BLaER1 treated with 17β-estradiol and CSF1 and Interleukin-3, amounts not matched to agents 10 nM and 100 nM (cell line): ENCODE data around the gene FAAP20.

Experiments
- H3K27ac ChIP-seq, 11 experiments: shearing (Covaris generic); formaldehyde crosslinking; 2 replicates each; pipeline ENCODE4 v1.8.1; 2022
- H3K27me3 ChIP-seq, 11 experiments: shearing (Covaris generic); formaldehyde crosslinking; 2 replicates each; pipeline ENCODE4 v1.8.1; 2022
- H3K36me3 ChIP-seq, 11 experiments: shearing (Covaris generic); formaldehyde crosslinking; 2 replicates each; pipeline ENCODE4 v1.8.1; 2022
- H3K4me1 ChIP-seq, 10 experiments: shearing (Covaris generic); formaldehyde crosslinking; 2 replicates each; pipeline ENCODE4 v1.8.1; 2022
- H3K4me2 ChIP-seq, 11 experiments: shearing (Covaris generic); formaldehyde crosslinking; 2 replicates each; pipeline ENCODE4 v1.8.1; 2022
- H3K4me3 ChIP-seq, 10 experiments: shearing (Covaris generic); formaldehyde crosslinking; 2 replicates each; pipeline ENCODE4 v1.8.1; 2022
- H3K9ac ChIP-seq, 11 experiments: shearing (Covaris generic); formaldehyde crosslinking; 2 replicates each; pipeline ENCODE4 v1.8.1; 2022
- H3K9me3 ChIP-seq, 11 experiments: shearing (Covaris generic); formaldehyde crosslinking; replicated peaks in 1 of 11; 2 replicates each; pipeline ENCODE4 v1.8.1; 2022
- H4K20me1 ChIP-seq, 11 experiments: shearing (Covaris generic); formaldehyde crosslinking; 2 replicates each; pipeline ENCODE4 v1.8.1; 2022
- Cebpa-rat ChIP-seq, 11 experiments: shearing (Covaris generic); IDR thresholded peaks; 2 replicates each; pipeline ENCODE4 v1.8.1; 2022

Gene FAAP20

DNA sequence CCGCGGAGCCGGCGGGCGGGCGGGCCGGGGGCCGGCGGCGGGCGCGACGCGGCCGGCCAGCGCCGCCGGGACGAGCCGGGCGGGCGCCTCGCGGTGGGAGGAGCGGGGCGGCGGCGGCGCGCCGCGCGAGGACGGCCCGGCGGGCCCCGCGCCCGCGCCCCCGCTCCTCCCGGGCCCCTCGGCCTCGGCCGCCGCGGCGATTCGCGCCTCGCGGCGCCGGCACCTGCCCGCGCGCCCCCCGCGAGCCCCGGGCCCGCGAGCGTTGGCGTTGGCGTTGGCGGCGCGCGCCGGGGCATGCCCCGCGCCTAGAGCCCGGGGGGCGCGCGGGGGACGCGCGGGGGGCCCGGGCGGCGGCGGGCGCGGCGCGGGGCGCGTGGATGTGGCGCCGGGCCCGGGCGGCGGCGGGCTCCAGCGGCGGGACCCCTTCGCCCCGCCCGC is 33.6 kb upstream of the FAAP20 start, which contains the start of gene SKI:
Gene SKI (plus strand): TSS at position 163 of the 438 bp plus-strand sequence. CDS start 448 bp downstream, outside the sequence.
- H3K27ac ChIP-seq = peak within 1 kb of the TSS; percentile 84 to 98 (median 93)
- peaks cover 0 to 39% (median 18%) of the 10 kb centered on the region in 11 experiments; a peak in 10 of 22 replicates for H3K36me3 ChIP-seq
- peak within 1 kb of the TSS; percentile 96 to 100 (median 100) for H3K4me2 ChIP-seq
- peak within 1 kb of the TSS; percentile 59 to 98 (median 88) for H3K4me3 ChIP-seq
- peaks cover 46 to 55% (median 46%) of the 10 kb centered on the region in 11 experiments for H4K20me1 ChIP-seq
- H3K9me3 ChIP-seq = no peaks in the 10 kb centered on the region
- peaks cover 0 to 36% (median 31%) of the 10 kb centered on the region in 11 experiments; a peak in 17 of 22 replicates for H3K27me3 ChIP-seq
- peak within 1 kb of the TSS; percentile 78 to 99 (median 89) for H3K9ac ChIP-seq
- peaks cover 53 to 80% (median 69%) of the 10 kb centered on the region in 10 experiments for H3K4me1 ChIP-seq
- TF ChIP-seq Cebpa-rat (IDR thresholded peaks at IDR 0.05) = no peak

DNA sequence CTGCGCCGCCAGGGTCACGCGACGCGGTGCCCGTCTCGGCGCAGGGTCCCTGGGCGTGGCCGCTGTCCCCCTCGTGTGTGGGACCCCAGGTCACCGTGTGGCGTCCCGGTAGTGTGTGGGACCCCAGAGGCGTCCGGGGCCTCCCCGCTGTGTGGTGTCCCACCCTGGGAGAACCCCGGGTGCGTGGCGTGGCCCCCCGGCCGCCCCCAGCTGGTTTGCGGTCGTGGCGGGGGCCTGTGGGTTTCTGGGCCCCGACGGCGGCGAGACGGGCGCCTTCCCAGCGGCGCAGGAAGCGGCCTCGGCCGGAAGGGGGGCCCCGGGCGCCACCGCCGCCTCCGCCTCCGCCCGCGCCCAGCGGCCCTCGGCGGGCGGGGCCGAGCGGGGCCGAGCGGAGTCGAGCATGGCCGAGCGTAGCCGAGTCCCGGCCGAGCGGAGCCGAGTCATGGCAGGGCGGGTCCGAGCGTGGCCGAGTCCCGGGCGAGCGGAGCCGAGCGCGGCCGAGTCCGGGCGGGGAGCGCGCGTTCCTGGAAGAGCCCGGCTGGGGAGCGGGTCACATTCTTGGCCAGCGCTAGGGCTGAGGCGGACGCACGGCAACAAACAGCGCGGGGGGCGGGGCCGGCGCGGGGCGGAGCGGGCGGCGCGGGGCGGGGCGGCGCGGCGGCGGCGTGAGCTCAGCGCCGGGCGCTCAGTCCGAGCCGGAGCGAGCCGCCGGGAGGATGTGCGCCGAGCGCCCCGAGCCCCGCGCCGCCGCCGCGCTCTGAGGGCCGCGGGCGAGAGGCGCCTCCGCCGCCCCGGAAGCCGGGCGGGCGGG is 33.0 kb upstream of the FAAP20 start:
- Histone ChIP-seq H3K36me3 (peaks cover 0 to 35% (median 18%) of the 10 kb centered on the region in 11 experiments; a peak in 10 of 22 replicates), H3K4me2 (peak overlapping the region; percentile 87 to 99 (median 97)), H3K4me3 (peak overlapping the region; percentile 51 to 98 (median 88)), H3K9ac (peak overlapping the region; percentile 78 to 99 (median 87)), H3K4me1 (peaks cover 46 to 78% (median 66%) of the 10 kb centered on the region in 10 experiments), H3K27ac (peak overlapping the region; percentile 76 to 98 (median 93)), H4K20me1 (peaks cover 39 to 49% (median 40%) of the 10 kb centered on the region in 11 experiments), H3K9me3 (no peaks in the 10 kb centered on the region), H3K27me3 (peaks cover 0 to 36% (median 31%) of the 10 kb centered on the region in 11 experiments; a peak in 17 of 22 replicates)
- no peak for TF ChIP-seq Cebpa-rat (IDR thresholded peaks at IDR 0.05)

DNA sequence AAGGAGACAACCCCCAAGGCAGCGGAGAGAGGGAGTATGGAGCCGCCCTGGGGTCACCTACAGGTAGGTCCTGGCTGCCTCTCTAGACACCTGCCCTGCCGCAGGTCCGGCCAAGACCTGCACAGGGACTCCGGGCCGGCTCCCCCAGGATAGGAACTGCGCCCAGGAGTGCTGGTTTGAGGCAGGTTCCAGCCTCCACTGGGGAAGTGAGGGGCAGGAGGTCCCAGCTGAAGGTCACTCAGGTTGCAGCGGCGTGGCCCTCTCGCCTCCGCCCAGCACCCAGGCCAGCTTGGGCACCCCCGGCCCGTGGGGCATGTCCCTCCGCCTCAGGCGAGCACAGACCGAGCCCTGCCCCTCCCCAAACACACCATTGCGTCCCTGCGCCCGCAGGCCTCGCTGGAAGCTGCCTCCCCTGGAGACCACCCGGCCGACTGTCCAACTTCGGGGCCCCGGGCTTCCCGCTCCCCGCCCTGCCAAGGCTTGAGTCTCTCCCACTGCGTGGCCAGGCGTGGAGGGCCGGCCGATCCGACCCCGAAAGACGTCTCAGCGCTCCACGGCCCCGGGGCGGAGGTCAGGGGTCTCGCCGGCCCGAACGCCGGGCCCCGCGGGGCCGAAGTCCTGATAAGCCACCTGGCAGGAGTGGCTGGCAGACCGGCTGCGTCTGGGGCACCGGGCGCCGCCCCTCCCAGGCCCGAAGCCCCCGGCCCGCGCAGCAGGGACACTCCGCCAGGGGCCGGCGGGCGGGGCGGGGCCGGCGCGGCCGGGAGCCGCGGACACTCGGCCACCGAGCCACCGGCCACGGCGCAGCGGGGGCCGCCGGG is 32.2 kb upstream of the FAAP20 start:
- H3K4me2 ChIP-seq = peak overlapping the region; percentile 87 to 99 (median 97)
- H3K27ac ChIP-seq = peak overlapping the region; percentile 76 to 98 (median 93)

DNA sequence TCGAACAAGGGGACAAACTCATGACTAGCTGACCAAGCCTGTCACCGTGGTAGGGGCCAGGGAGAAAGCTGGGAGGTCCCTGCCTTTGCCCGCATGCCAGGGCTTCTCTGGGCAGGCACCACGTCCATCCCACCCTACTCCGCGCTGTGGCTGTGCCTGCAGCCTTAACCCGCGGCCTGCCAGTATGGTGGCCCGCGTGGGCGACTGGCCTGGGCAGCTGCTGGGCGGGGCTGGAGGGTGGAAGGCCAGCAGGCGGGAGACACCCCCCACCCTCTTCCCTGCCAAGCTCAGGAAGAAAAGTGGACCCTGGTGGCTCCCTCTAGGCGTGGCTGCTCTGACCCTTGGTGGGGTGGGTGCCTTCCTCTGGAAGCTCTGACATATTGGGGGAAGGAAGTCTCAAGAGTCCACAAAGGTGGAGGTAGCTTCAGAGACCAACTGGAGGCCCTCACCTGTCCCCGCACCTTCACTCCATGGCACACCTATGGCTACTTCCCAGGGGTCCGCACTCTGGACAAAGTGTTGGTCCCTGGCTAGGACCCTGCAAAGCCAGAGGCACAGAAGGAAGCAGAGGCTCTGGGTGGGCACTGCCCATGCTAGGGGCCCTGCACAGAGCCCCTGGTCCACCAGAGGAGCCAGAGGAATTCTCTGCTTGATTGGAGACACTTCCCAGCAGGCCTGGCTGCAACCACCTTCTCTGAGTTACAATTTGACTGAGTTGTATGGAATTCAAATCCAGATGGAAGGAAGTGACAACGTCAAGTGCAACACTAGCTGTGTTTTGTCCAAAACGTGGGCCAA is 30.3 kb upstream of the FAAP20 start:
- no peak overlapping the region for H3K9ac ChIP-seq
- peak overlapping the region in 7 of 11 experiments; percentile 3 to 99 (median 93); a peak in 12 of 22 replicates for H3K4me2 ChIP-seq
- H3K9me3 ChIP-seq = no peaks in the 10 kb centered on the region
- H3K36me3 ChIP-seq = peaks cover 0 to 8% (median 4%) of the 10 kb centered on the region in 11 experiments; a peak in 7 of 22 replicates
- H4K20me1 ChIP-seq = peaks cover 12 to 22% (median 13%) of the 10 kb centered on the region in 11 experiments
- TF ChIP-seq Cebpa-rat (IDR thresholded peaks at IDR 0.05) = no peak
- peaks cover 19 to 51% (median 39%) of the 10 kb centered on the region in 10 experiments for H3K4me1 ChIP-seq
- H3K4me3 ChIP-seq = no peak overlapping the region
- peaks cover 0 to 31% (median 26%) of the 10 kb centered on the region in 11 experiments; a peak in 17 of 22 replicates for H3K27me3 ChIP-seq
- H3K27ac ChIP-seq = peak overlapping the region in 3 of 11 experiments; percentile 18 to 35 (median 30); a peak in 2 of 22 replicates

More for the DNA sequence above, 32.2 kb upstream of the FAAP20 start:
- Histone ChIP-seq H4K20me1 (peaks cover 31 to 41% (median 32%) of the 10 kb centered on the region in 11 experiments), H3K9me3 (no peaks in the 10 kb centered on the region), H3K4me3 (peak overlapping the region; percentile 51 to 89 (median 66)), H3K9ac (peak overlapping the region; percentile 78 to 99 (median 87)), H3K27me3 (peaks cover 0 to 36% (median 31%) of the 10 kb centered on the region in 11 experiments; a peak in 17 of 22 replicates), H3K36me3 (peaks cover 0 to 27% (median 18%) of the 10 kb centered on the region in 11 experiments; a peak in 10 of 22 replicates), H3K4me1 (peaks cover 38 to 70% (median 57%) of the 10 kb centered on the region in 10 experiments)
- TF ChIP-seq Cebpa-rat (IDR thresholded peaks at IDR 0.05) = no peak

DNA sequence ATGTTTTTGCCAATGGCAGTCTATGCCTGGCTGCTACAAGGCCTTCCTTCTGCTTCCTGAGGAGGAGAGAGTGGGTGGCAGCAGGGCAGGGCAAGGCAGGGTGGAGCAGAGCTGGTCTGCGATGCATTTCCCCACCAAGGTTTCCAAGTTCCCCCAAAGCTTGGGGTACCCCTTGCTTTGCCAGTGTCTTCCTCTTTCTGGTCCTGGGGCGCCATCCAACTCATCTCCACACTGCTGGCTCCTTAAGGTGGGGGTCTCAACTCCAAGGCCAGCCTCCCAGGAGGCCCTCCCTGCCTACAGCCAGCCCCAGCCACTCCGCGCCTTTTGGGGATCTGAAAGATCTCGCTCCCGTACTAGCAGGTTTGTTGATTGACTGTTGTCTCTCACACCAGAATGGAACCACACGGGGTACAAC is 29.6 kb upstream of the FAAP20 start:
- H4K20me1 ChIP-seq = peaks cover 6 to 15% (median 6%) of the 10 kb centered on the region in 11 experiments
- H3K4me3 ChIP-seq = no peak overlapping the region
- H3K9ac ChIP-seq = no peak overlapping the region
- peaks cover 13 to 47% (median 34%) of the 10 kb centered on the region in 10 experiments for H3K4me1 ChIP-seq
- peaks cover 0 to 1% (median 0%) of the 10 kb centered on the region in 11 experiments; a peak in 5 of 22 replicates for H3K36me3 ChIP-seq
- peaks cover 0 to 24% (median 19%) of the 10 kb centered on the region in 11 experiments; a peak in 17 of 22 replicates for H3K27me3 ChIP-seq
- no peaks in the 10 kb centered on the region for H3K9me3 ChIP-seq
- H3K4me2 ChIP-seq = peak overlapping the region in 6 of 11 experiments; percentile 12 to 99 (median 95); a peak in 12 of 22 replicates
- H3K27ac ChIP-seq = peak overlapping the region in 3 of 11 experiments; percentile 18 to 35 (median 30); a peak in 4 of 22 replicates
- TF ChIP-seq Cebpa-rat (IDR thresholded peaks at IDR 0.05) = no peak

DNA sequence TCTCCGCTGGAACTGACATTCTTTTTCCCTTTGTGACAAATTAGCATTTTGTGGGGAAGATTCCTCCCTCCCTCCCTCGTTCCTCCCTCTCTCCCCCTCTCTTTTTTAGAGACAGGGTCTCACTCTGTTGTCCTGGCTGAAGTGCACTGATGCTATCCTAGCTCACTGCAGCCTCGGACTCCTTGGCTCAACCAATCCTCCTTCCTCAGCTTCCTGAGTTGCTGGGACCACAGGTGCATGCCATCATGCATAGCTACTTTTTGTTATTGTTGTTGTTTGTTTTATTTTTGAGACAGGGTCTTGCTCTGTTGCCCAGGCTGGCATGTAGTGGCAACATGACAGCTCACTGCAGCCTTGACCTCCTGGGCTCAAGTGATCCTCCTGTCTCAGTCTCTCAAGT is 26.7 kb upstream of the FAAP20 start:
- Histone ChIP-seq H3K4me2 (no peak overlapping the region), H3K4me3 (no peak overlapping the region), H3K9ac (no peak overlapping the region), H3K27me3 (peaks cover 0 to 6% (median 3%) of the 10 kb centered on the region in 11 experiments; a peak in 12 of 22 replicates), H3K36me3 (no peaks in the 10 kb centered on the region), H3K4me1 (peaks cover 2 to 54% (median 20%) of the 10 kb centered on the region in 10 experiments; a peak in 18 of 20 replicates), H3K27ac (no peak overlapping the region), H3K9me3 (no peaks in the 10 kb centered on the region; a peak in 1 of 22 replicates), H4K20me1 (no peaks in the 10 kb centered on the region)
- no peak for TF ChIP-seq Cebpa-rat (IDR thresholded peaks at IDR 0.05)

DNA sequence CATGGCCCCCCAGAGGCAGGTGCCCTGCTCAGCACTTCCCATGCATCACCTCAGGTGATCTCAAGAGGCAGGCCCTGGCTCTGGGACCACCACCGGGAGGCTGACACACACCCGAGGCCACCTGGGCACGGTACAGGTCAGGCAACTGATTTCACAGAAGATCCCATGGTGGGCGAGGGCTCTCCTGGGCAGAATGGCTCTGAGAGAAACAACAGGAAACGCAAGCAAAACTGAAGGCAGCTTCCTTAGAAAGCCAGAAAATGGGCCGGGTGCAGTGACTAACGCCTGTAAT is 22.1 kb upstream of the FAAP20 start:
- no peaks in the 10 kb centered on the region for H3K36me3 ChIP-seq
- no peaks in the 10 kb centered on the region for H4K20me1 ChIP-seq
- no peaks in the 10 kb centered on the region for H3K27me3 ChIP-seq
- peak overlapping the region in 2 of 11 experiments; percentile 5 to 13; a peak in 1 of 22 replicates for H3K4me2 ChIP-seq
- no peak overlapping the region for H3K27ac ChIP-seq
- no peak overlapping the region for H3K4me3 ChIP-seq
- H3K4me1 ChIP-seq = peaks cover 29 to 49% (median 32%) of the 10 kb centered on the region in 10 experiments
- H3K9ac ChIP-seq = no peak overlapping the region
- no peak for TF ChIP-seq Cebpa-rat (IDR thresholded peaks at IDR 0.05)
- H3K9me3 ChIP-seq = no peaks in the 10 kb centered on the region; a peak in 1 of 22 replicates
